LNCaP clone FGC (cell line): ENCODE data around the gene PIP5K1B.

Experiments used
- DNase-seq: peaks from one replicate; pipeline ENCODE4 v3.0.0-alpha.2; 2011; ENCODE audit warnings: low read depth
- H3K4me3 ChIP-seq: 2 replicates; pipeline ENCODE4 v1.5.1; 2011; ENCODE audit warnings: mild to moderate bottlenecking, low read depth, low read length, control low read depth
- TF ChIP-seq, protein P1 (sequence below): IDR thresholded peaks from 2 replicates; pipeline ENCODE4 v1.5.1; 2012; ENCODE audit warnings: mild to moderate bottlenecking; ENCODE audit not compliant: control insufficient read depth, insufficient read depth; ENCODE audit errors: extremely low read depth

PIP5K1B gene

DNA sequence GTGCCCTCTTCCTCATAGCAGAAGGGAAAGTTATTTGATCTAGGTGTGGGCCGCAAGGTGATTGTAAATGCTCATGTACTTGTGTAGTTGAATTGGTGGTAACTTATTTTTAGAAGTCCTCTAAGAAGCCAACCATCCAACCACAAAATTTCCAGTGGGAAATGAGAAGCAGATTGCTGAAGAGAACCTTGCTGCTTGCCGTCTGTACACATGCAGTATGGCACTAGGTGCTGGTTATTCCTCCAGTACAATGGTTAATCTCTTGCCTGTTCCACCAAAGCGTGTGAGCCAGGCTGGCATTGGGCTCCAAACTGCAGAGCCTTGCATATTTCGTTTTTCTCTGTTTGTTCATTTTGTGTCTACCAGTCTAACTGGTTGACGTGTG lies 28.0 kb downstream of the PIP5K1B start:
- TF ChIP-seq, protein P1, sequence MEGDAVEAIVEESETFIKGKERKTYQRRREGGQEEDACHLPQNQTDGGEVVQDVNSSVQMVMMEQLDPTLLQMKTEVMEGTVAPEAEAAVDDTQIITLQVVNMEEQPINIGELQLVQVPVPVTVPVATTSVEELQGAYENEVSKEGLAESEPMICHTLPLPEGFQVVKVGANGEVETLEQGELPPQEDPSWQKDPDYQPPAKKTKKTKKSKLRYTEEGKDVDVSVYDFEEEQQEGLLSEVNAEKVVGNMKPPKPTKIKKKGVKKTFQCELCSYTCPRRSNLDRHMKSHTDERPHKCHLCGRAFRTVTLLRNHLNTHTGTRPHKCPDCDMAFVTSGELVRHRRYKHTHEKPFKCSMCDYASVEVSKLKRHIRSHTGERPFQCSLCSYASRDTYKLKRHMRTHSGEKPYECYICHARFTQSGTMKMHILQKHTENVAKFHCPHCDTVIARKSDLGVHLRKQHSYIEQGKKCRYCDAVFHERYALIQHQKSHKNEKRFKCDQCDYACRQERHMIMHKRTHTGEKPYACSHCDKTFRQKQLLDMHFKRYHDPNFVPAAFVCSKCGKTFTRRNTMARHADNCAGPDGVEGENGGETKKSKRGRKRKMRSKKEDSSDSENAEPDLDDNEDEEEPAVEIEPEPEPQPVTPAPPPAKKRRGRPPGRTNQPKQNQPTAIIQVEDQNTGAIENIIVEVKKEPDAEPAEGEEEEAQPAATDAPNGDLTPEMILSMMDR: no peak
- H3K4me3 ChIP-seq: no peak overlapping the region
- DNase-seq: no peak

DNA sequence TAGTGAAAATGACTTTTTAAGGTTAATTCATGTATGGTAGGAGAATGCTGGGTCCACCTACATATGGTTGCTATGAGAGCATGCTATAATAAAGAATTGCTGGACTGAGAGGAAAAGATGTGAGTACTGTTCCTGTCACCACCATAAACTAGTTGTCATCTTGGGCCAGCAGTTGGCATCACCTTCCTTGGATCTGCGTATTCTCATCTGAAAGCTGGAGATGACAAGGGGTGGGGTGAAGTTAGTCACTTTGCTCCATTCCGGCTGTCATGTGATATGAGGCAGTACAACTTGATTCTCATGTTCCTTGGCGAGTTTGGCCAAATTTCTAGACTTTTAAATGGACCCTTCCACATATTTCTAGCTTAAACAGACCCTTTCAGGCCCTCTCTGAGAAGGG lies 33.3 kb downstream of the PIP5K1B start:
- no peak for DNase-seq
- TF ChIP-seq, protein P1: no peak
- H3K4me3 ChIP-seq: no peak overlapping the region

DNA sequence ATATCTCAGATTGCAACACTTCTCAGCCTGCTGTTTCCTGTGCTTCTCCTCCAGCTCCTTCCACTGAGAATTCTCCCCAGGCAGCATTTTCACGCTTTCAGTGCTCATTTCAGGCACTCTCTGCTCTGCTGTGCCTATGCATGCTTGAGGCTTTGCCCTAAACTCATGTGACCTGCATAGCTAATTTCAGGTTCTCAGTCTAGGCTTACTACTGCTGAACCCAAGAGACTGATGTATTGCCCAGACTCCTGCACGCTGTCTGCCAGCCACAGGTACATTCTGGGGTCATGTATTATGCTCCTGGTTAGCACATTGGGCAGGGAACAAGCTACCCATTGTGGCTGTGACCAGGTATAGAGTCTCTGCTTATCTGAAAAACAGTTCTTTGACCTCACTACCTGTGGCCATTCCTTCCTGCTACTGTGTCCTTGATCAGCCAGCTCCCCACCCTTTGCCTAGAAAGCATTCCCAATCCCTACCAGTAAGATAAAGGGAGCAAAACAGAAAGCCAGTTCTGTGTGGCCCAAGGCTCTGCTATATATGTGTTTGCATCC lies 34.7 kb downstream of the PIP5K1B start:
- no peak for DNase-seq
- TF ChIP-seq, protein P1: no peak
- H3K4me3 ChIP-seq: no peak overlapping the region

DNA sequence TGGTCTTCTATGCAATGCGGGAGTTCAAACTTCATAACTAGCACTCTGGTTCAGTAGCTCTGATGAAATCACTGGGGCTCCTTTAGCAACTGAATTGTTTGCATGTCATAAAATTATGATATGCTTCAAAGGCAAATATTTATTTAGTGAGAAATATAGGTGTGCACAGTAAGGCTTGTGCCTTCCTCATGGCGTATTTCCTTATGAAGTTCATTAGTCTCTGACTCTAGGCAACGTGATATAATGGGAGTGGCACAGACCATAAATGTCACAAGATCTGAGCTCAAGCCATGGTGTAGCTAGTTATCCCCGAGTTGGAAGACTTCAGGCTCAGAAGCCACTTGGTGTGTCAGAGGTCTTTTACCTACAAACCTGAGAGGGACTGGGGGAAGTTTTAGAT lies 35.5 kb downstream of the PIP5K1B start:
- no peak overlapping the region for H3K4me3 ChIP-seq
- TF ChIP-seq, protein P1: no peak

DNA sequence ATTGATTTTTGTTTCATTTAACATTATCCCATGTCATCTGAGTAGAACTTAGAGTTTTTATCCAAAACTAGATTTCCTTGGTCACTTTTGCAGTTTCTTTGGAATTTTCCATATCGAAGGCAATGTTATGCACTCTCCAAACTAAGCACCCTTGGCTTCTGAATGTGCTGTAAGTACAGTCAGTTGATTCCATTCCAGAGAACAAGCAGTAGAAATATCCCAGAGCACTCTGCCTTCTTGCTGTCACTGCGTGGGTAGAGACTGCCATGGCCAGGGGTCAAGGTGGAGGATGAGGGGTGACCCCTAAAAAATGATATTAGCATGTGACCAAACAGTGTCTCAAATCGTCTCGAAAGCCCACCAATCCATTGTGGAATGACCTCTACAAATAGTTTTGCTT lies 36.2 kb downstream of the PIP5K1B start:
- TF ChIP-seq, protein P1: no peak
- no peak for DNase-seq
- no peak overlapping the region for H3K4me3 ChIP-seq

More for the DNA sequence above, 35.5 kb downstream of the PIP5K1B start:
- DNase-seq: peak; percentile 92

DNA sequence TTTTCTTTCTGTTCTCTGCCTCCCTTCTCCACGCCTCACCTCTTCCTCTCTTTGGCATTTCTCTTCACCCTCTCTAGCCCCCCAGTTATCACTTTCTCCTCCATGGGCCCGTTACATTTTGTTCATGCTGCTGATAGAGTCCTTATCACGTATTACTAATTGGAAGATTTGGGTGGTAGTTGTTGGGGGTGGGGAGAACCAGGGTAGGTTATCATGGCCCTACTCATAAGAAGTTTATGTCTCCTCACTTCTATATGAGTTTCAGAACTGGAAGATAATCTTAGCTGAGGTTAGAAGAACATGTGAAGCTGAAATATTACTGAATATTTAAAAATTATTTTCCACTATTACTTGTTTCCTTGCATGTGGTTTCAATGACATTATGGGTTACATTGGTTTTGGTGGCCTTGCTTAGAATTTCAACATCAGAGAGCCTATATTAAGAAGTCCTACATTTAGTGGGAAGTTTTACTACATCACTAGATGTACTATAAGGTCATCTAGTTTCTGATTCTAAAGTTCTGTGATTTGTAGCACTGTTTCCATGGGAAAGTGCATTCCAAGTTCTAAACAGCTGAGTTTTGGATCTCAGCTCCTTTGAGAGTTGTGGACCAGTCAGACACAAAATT lies 36.8 kb downstream of the PIP5K1B start:
- TF ChIP-seq, protein P1: no peak
- H3K4me3 ChIP-seq: no peak overlapping the region
- DNase-seq: no peak

DNA sequence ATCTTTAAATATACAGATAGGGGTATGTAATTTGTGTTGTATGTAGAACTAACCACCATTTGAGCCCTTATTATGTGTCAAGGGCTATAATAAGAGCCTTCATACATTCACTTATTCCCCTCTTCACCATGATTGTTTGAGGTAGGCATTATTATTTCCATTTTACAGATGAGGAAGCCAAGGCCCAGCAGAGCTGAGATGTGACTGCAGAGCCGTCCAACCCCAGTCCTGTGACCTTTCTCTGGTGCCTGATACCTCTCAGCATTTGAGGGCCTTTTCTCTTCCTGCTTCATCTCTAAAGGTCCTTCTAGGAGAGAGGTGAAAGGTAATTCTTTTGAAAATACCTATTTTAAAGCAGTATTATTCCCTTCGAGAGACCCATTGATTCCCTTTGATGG lies 37.3 kb downstream of the PIP5K1B start:
- TF ChIP-seq, protein P1: no peak
- H3K4me3 ChIP-seq: no peak overlapping the region
- no peak for DNase-seq
